Measurements from ENCODE around the gene NTNG2.

The NTNG2 gene

DNA sequence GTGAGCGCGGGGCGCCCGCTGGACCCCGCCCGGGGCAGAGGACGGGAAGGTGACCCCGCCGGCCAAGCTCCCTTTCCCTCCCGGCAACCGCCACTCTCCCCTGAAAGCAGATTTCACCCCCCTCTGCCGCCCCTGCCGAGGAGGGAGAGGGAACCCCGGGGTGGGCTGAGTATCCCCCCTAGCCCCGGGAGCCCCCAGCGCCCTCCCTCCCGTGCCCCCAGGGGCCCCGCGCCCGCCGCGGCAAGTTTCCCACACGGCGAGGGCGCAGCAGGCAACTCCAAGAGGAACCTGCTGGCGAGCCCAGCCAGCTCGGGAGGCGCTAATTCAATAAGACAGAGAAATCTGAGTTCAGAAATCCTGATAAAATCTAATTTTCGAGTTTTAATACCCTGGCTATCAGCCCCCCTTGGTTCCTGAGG is 1.6 kb downstream of the NTNG2 start:
- peaks cover 24% of the 10 kb centered on the region for H3K4me1 Mint-ChIP-seq
- TF ChIP-seq CTCF (IDR thresholded peaks at IDR 0.05; ENCODE audit: unreplicated experiment in 3 of 3), result no peak
- H3K36me3 Mint-ChIP-seq (ENCODE audit: low read depth), result no peaks in the 10 kb centered on the region
- no peak overlapping the region for H3K27ac Mint-ChIP-seq
- H3K4me3 Mint-ChIP-seq, result peak overlapping the region; percentile 23 to 66 (median 55)
- peaks cover 93% of the 10 kb centered on the region for H3K27me3 Mint-ChIP-seq (ENCODE audit: low read depth)
- H3K9me3 Mint-ChIP-seq, result no peaks in the 10 kb centered on the region

- H3K27me3 Mint-ChIP-seq (ENCODE audit: low read depth), result peaks cover 93% of the 10 kb centered on the region
- TF ChIP-seq CTCF (IDR thresholded peaks at IDR 0.05; ENCODE audit: unreplicated experiment in 3 of 3), result no peak
- H3K36me3 Mint-ChIP-seq (ENCODE audit: low read depth), result no peaks in the 10 kb centered on the region
- no peak overlapping the region for H3K27ac Mint-ChIP-seq
- peak overlapping the region; percentile 55 to 66 (median 59) for H3K4me3 Mint-ChIP-seq
- no peaks in the 10 kb centered on the region for H3K9me3 Mint-ChIP-seq
- H3K4me1 Mint-ChIP-seq, result peaks cover 23% of the 10 kb centered on the region
Observed at GRCh38 chr9:132163876-132164603, 2.2 kb downstream of the NTNG2 start.

GRCh38 chr9:132164604-132165362 is 2.9 kb downstream of the NTNG2 start:
- Mint-ChIP-seq H3K9me3 (no peaks in the 10 kb centered on the region), H3K4me3 (peak overlapping the region; percentile 26 to 50 (median 39)), H3K27me3 (ENCODE audit: low read depth) (peaks cover 93% of the 10 kb centered on the region), H3K4me1 (peaks cover 24% of the 10 kb centered on the region), H3K36me3 (ENCODE audit: low read depth) (no peaks in the 10 kb centered on the region), H3K27ac (no peak overlapping the region)
- TF ChIP-seq CTCF (IDR thresholded peaks at IDR 0.05; ENCODE audit: unreplicated experiment in 3 of 3), result no peak

GRCh38 chr9:132166599-132166998 is 4.7 kb downstream of the NTNG2 start:
- TF ChIP-seq CTCF (IDR thresholded peaks at IDR 0.05; ENCODE audit: unreplicated experiment in 3 of 3), result peak in 2 of 3 experiments; percentile 20 to 31

GRCh38 chr9:132167192-132167591 is 5.3 kb downstream of the NTNG2 start:
- H3K27ac Mint-ChIP-seq, result no peak overlapping the region
- peaks cover 18% of the 10 kb centered on the region for H3K4me1 Mint-ChIP-seq
- H3K4me3 Mint-ChIP-seq, result no peak overlapping the region
- no peaks in the 10 kb centered on the region for H3K9me3 Mint-ChIP-seq
- TF ChIP-seq CTCF (IDR thresholded peaks at IDR 0.05; ENCODE audit: unreplicated experiment in 3 of 3), result no peak
- H3K27me3 Mint-ChIP-seq (ENCODE audit: low read depth), result peaks cover 96% of the 10 kb centered on the region
- H3K36me3 Mint-ChIP-seq (ENCODE audit: low read depth), result no peaks in the 10 kb centered on the region

More at GRCh38 chr9:132166599-132166998, 4.7 kb downstream of the NTNG2 start:
- H3K27ac Mint-ChIP-seq, result no peak overlapping the region
- H3K36me3 Mint-ChIP-seq (ENCODE audit: low read depth), result no peaks in the 10 kb centered on the region
- peaks cover 21% of the 10 kb centered on the region for H3K4me1 Mint-ChIP-seq
- no peak overlapping the region for H3K4me3 Mint-ChIP-seq
- peaks cover 93% of the 10 kb centered on the region for H3K27me3 Mint-ChIP-seq (ENCODE audit: low read depth)
- H3K9me3 Mint-ChIP-seq, result no peaks in the 10 kb centered on the region

Data from nephron (organoid).